Measurements from ENCODE around the gene FGD4.
"Not testable (repeated sequence)": the region's sequence is repeated elsewhere in the genome, so short reads cannot be mapped to it uniquely, and the experiment has no call there.

The FGD4 gene

DNA sequence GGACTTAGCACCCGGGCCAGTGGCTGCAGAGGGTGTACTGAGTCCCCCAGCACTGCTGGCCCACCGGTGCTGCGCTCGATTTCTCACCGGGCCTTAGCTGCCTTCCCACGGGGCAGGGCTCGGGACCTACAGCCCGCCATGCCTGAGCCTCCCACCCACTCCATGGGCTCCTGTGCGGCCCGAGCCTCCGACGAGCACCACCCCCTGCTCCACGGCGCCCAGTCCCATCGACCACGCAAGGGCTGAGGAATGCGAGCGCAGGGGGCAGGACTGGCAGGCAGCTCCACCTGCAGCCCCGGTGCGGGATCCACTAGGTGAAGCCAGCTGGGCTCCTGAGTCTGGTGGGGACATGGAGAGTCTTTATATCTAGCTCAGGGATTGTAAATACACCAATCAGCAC is 126.4 kb downstream of the FGD4 start:
- not testable (repeated sequence) for DNase-seq

DNA sequence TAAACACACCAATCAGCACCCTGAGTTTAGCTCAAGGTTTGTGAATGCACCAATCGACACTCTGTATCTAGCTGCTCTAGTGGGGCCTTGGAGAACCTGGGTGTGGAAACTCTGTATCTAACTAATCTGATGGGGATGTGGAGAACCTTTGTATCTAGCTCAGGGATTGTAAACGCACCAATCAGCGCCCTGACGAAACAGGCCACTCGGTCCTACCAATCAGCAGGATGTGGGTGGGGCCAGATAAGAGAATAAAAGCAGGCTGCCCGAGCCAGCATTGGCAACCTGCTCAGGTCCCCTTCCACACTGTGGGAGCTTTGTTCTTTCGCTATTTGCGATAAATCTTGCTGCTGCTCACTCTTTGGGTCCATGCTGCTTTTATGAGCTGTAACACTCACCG is 127.0 kb downstream of the FGD4 start:
- not testable (repeated sequence) for DNase-seq

- DNase-seq, result no peak
Measured at GRCh38 chr12:32532422-32532821, 133.1 kb downstream of the FGD4 start.

GRCh38 chr12:32532951-32533350 is 133.6 kb downstream of the FGD4 start:
- DNase-seq, result no peak

- DNase-seq, result not testable (repeated sequence)
Measured at GRCh38 chr12:32533506-32533905, 134.1 kb downstream of the FGD4 start.

DNA sequence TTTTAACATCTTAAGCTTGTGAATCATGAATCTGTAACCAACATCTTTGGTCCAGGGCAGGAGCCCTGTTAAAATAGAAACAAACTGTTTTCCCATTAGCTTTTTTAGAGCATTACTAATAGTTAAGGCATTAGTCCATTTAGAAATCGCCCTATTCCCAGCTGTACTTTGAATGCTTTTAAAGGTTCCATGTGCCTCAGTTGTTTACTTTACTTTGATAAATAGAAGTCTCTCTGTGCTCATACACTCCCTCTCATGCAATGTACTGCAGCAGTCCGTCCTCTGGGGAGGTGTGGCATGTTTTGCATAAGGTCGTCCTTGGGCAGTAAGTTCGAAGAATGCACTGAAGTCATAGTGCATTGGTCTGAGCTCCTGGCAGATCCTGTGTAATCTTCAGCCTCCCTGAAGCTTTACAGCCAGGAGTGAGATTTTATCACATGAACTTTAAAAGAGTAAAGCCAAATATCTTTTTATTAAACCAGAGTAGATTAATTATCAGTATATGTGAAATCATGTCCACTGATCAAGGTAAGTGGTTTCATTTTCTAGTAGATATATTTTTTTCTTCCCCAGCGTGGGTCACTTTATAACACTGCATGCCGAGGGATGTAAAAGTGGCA is 134.7 kb downstream of the FGD4 start:
- DNase-seq, result peak; percentile 30

- DNase-seq, result no peak
Measured at GRCh38 chr12:32534698-32535097, 135.3 kb downstream of the FGD4 start.

GRCh38 chr12:32535288-32535999 is 136.1 kb downstream of the FGD4 start:
- peak; percentile 79 for DNase-seq

DNA sequence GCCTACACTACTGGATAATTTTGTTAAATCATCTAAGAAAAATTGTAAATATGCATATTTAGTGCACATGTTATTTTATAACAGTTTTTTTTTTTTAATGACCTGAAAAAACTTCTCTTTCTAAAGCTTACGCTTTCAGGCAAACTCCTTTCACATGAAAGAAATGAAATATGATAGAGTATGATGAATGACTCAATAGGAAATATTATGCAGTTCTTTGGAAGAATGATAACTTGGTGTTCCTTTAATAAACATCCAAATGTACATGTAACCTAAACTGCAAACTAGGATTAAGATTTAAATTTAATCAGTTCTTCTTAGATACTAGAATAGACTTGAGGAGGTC is 136.6 kb downstream of the FGD4 start:
- DNase-seq, result no peak

GRCh38 chr12:32541754-32542374 is 142.5 kb downstream of the FGD4 start:
- DNase-seq, result no peak

- no peak for DNase-seq
Measured at GRCh38 chr12:32542428-32543229, 143.3 kb downstream of the FGD4 start.

- no peak for DNase-seq
Measured at GRCh38 chr12:32544893-32545292, 145.5 kb downstream of the FGD4 start.

DNA sequence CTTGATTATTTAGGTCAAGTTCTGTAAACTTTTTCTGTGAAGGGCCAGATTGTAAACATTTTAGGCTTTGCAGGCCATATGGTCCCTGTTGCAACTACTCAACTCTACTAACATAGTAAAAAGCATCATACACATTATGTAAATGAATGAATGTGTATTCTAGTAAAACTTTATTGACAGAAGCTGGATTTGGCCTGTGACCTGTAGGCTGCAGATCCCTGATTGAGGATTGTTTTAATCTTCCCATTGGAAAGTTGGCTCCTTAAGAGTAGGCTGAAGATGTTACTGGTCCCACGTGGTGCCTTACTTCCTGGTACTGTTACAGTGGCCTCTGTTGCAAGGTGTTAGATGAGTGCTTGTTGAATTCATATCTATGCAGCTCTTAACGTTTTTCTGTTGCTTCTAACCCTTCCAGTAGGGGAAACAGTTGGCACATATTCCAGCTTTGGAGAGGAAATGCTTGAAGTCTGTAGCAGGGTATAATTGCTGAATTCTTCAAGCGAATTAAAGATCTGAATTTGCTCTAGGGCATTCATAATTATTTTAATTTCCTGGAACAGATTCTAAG is 146.1 kb downstream of the FGD4 start:
- no peak for DNase-seq

DNA sequence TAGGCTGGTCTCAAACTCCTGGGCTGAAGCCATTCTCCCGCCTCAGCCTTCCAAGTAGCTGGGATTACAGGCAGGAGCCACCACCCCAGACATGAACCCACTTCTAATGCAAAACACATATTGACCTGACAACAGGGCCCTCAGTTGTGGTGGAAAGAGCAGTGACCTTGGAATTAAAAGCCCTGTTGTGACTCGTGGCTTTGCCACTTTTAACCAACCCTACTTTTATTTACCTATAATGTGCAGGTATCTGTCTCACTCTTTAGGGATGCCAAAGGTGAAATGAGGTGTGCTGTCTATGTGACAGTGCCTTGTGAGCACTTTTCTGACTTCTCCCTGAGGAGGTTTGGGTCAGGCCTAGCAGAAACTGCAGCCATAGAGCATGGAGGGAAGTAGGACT is 146.9 kb downstream of the FGD4 start:
- no peak for DNase-seq

- DNase-seq, result no peak
Measured at GRCh38 chr12:32548691-32549281, 149.4 kb downstream of the FGD4 start.

DNA sequence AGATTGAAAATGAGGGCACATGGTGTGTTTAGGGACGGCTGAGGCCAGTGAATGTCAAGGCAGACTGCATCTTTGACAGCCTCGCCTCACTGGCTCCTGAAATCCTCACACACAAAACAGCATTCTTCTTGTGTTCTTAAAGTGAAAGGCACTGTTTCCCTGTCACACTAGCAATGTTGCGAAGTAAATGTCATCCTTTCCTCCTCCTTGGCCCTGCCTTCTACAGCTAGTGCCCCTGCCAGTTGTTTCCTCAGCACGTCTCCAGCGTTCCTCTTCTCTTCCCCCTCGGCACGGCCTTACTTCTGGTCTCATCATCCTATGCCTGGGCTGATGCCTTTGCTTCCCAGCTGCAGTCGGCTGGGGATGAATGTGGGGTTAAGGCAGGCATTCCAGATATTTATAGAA is 150.3 kb downstream of the FGD4 start:
- peak; percentile 74 for DNase-seq

DNA sequence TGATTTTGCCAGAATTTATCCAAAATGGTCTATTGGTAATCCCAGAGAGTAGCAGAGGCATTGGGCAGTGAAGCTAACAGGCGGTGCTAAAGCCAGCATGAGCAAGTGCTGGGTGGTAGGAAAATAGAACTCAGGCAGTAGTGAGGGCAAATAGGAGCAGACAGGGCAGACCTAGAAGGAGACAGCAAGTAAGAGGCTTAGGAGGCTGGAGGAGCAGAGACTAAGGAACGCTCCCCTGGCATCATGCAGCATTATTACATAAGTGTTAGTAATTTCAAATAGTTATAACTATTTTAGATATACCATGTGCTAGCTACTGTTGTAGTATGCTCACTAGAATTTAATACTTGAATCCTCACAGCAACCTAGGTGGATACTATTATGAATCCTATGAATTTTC is 151.7 kb downstream of the FGD4 start:
- DNase-seq, result no peak

- no peak for DNase-seq
Measured at GRCh38 chr12:32558903-32559302, 159.5 kb downstream of the FGD4 start.

DNA sequence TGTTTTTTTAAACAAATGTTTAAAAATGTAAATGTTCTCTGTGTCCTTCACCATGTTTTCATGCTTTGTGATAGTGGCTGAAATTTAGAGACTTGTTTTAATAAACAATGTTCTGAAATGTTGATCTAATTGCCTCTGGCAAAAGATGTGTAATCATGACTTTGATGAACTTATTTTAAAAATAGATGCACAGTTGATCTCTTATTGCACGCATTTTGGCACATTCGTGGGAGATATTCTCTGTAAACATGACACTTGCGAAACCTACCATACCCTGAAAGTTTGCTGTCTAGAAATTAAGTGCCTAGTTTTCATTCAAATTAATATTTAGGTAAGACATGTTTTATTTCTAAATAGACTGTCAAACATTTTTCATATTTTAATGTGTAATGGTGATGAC is 160.1 kb downstream of the FGD4 start:
- DNase-seq, result no peak

- no peak for DNase-seq
Measured at GRCh38 chr12:32560520-32560919, 161.2 kb downstream of the FGD4 start.

- peak; percentile 88 for DNase-seq
Measured at GRCh38 chr12:32561931-32562341, 162.6 kb downstream of the FGD4 start.

- not testable (repeated sequence) for DNase-seq
Measured at GRCh38 chr12:32562413-32562812, 163.1 kb downstream of the FGD4 start.
